Astrocyte of the cerebellum (primary cell): Measurements from ENCODE around the gene DDIT4L.

Source experiments
- DNase-seq: peaks from one replicate; pipeline ENCODE4 v3.0.0-alpha.2; 2011; ENCODE audit warnings: low read depth
- H3K4me3 ChIP-seq: 2 replicates; pipeline ENCODE4 v1.5.1; 2011; ENCODE audit warnings: mild to moderate bottlenecking, low read depth, low read length, moderate library complexity
- in situ Hi-C: cut with HindIII; loops from 2 replicates; pipeline ENCODE4 v1.10.0; 2017; ENCODE audit warnings: low sequenced_read_pairs
- TF ChIP-seq, protein P1 (sequence below): IDR thresholded peaks from 2 replicates; pipeline ENCODE4 v1.5.1; 2012; ENCODE audit warnings: low read length, low read depth, moderate library complexity, mild to moderate bottlenecking; ENCODE audit errors: missing control alignments

DDIT4L gene

DNA sequence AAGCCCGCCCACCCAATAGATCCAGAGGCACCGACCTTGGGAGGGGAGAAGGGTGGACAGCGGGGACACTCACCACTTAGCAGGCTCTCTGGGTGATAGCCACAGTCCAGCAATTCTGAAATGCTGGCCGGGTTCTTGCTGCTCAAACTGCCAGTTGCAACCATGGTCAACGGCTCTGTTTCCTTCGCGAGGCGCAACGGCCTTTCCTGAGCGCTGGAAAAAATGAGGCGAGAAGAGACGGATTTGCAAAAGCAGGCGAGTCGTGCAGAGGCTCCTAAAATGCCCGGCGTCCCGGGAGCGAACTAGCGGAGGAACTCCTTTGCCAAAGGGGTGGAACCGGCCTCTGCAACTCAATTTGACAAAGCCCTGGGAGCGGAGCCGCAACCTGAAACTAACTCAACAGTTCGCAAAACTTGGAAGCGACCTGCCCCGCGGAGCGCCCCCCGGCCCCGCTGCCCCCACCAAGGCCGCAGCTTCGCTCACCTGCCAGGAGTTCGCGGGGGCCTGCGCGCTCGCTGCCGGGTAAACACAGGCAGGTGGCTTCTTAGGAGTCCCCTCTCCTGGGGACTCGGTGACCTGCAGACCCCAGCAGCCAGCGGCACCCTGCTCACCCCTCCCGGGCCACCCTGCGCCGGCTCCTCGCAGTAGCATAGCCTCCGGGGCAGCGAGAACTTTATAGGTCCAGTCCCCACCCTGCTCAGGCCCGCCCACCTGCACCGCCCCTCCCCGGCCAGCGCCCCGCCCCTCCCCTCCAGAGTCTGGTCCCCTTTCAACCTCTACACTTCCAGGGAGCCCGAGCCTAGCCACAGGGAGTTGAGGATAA, at the start of gene DDIT4L:
TSS of gene DDIT4L (minus strand) at position 649 of the 823 bp plus-strand sequence. CDS start at position 164, 485 bp downstream.
- TF ChIP-seq, protein P1, sequence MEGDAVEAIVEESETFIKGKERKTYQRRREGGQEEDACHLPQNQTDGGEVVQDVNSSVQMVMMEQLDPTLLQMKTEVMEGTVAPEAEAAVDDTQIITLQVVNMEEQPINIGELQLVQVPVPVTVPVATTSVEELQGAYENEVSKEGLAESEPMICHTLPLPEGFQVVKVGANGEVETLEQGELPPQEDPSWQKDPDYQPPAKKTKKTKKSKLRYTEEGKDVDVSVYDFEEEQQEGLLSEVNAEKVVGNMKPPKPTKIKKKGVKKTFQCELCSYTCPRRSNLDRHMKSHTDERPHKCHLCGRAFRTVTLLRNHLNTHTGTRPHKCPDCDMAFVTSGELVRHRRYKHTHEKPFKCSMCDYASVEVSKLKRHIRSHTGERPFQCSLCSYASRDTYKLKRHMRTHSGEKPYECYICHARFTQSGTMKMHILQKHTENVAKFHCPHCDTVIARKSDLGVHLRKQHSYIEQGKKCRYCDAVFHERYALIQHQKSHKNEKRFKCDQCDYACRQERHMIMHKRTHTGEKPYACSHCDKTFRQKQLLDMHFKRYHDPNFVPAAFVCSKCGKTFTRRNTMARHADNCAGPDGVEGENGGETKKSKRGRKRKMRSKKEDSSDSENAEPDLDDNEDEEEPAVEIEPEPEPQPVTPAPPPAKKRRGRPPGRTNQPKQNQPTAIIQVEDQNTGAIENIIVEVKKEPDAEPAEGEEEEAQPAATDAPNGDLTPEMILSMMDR = no peak
- in situ Hi-C loops = no loop called here
- H3K4me3 ChIP-seq = peak within 1 kb of the TSS; percentile 62
- no peak for DNase-seq

- TF ChIP-seq, protein P1 = no peak
- in situ Hi-C loops = no loop called here
- no peak overlapping the region for H3K4me3 ChIP-seq
- DNase-seq = no peak
Measured at GRCh38 chr4:100240008-100240407, 49.7 kb upstream of the DDIT4L start.

- in situ Hi-C loops = no loop called here
- no peak overlapping the region for H3K4me3 ChIP-seq
- no peak for DNase-seq
- TF ChIP-seq, protein P1 = no peak
Measured at GRCh38 chr4:100224721-100225120, 34.5 kb upstream of the DDIT4L start.

GRCh38 chr4:100224160-100224559, 33.9 kb upstream of the DDIT4L start:
- H3K4me3 ChIP-seq = no peak overlapping the region
- in situ Hi-C loops = no loop called here
- TF ChIP-seq, protein P1 = no peak
- no peak for DNase-seq

GRCh38 chr4:100208964-100209363, 18.7 kb upstream of the DDIT4L start:
- TF ChIP-seq, protein P1 = no peak
- in situ Hi-C loops = no loop called here
- DNase-seq = no peak
- no peak overlapping the region for H3K4me3 ChIP-seq

GRCh38 chr4:100208459-100208858, 18.2 kb upstream of the DDIT4L start:
- DNase-seq = no peak
- no peak overlapping the region for H3K4me3 ChIP-seq
- TF ChIP-seq, protein P1 = no peak
- in situ Hi-C loops = no loop called here
